Prostate gland (tissue), 2 donors: ENCODE data around the gene ZNF789. TPM values are rescaled to one million over a fixed set of nuclear protein-coding genes. Genes with fewer than 3 reads are reported as not detected.

ENCODE experiments used
- DNase-seq: peaks from one replicate; pipeline ENCODE4 v3.0.0-alpha.2; 2019; ENCODE audit warnings: low spot score
- H3K27ac ChIP-seq, 2 donors: fragments of 200-600 bp; sonication (generic); 2 replicates each; pipeline ENCODE4 v1.5.1; 2017 to 2019
- H3K27me3 ChIP-seq: fragments of 200-600 bp; sonication (generic); replicated peaks from 2 replicates; pipeline ENCODE4 v1.5.1; 2019; ENCODE audit not compliant: insufficient read depth
- H3K36me3 ChIP-seq, 2 donors: fragments of 200-600 bp; sonication (generic); 1 replicate in 1 of 2; 2 replicates in 1 of 2; pipeline versions ENCODE4 v1.5.1 to v1.8.1; 2017 to 2019
- H3K4me1 ChIP-seq: fragments of 200-600 bp; sonication (generic); replicated peaks from 2 replicates; pipeline ENCODE4 v1.5.1; 2019
- H3K4me3 ChIP-seq, 2 donors: fragments of 200-600 bp; sonication (generic); 2 replicates each; pipeline ENCODE4 v1.5.1; 2017 to 2019
- H3K9me3 ChIP-seq: fragments of 200-600 bp; sonication (generic); 2 replicates; pipeline ENCODE4 v1.5.1; 2017
- POLR2A ChIP-seq: fragments of 450-650 bp; IDR thresholded peaks from one replicate; pipeline ENCODE4 v1.6.1; 2016; ENCODE audit warnings: antibody characterized with exemption, mild to moderate bottlenecking
- POLR2AphosphoS5 ChIP-seq: sonication (generic); formaldehyde crosslinking; IDR thresholded peaks from one replicate; pipeline ENCODE4 v1.6.1; 2017; ENCODE audit warnings: antibody characterized with exemption
- WGBS: methylation state at CpG from one replicate; pipeline ENCODE4 v1.1.5; 2018; 5-methylcytosine and 5-hydroxymethylcytosine counted together
- intact Hi-C: fragments of 100-400 bp; cut with DNase I; formaldehyde crosslinking; loops from one replicate; pipeline ENCODE4 v1.14.2; 2022
- total RNA-seq, 2 donors: library from RNA; depleted of rRNA; stranded (reverse); fragments of >200 nt; gene quantifications; one replicate each; pipeline ENCODE4 v1.1.0, GENCODE V29; 2016
- TF ChIP-seq, protein P1 (sequence below), 4 experiments: fragments of 200-600 bp in 2 of 4; fragments of 450-650 bp in 2 of 4; sonication (generic) in 2 of 4; IDR thresholded peaks; 1 replicate in 3 of 4; 2 replicates in 1 of 4; pipeline ENCODE4 v1.5.1; 2016 to 2019; ENCODE audit warnings: antibody characterized with exemption in 4 of 4, mild to moderate bottlenecking in 2 of 4, moderate library complexity in 2 of 4

Gene ZNF789
- total RNA-seq, 2 donors from 2014 or later = 20.6 to 25.2 TPM

DNA sequence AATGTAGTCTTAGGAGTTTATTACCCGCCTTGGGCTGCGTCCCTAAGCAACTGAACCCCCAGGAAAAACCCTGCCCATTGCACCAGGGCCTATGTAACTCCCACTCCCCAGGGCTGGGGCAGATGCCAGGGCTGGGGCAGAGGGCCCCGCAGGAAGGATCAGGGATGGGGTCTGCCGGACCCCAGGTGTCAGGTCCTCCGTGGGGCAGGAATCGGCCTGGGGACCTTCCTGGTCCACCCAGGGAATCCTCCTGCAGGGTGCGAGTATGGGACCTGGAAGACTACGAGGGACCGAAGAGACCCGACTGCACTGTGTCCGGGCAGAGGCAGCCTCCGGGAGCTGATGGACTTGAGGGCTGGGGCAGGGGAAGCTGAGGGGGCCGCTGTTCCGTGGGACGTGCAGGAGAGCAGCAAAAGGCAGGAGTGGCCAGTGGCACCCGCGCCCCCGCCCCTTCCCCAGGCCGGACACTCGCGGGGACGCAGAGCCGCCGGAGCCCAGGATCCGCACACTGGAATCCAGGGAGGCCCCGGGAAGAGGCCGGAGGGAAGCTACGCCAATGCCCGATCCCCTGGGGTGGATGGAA lies 4.3 kb upstream of the ZNF789 start:
- H3K36me3 ChIP-seq = no peaks in the 10 kb centered on the region
- whole genome bisulfite sequencing = 85% methylated on average over 29 of the region's 29 CpGs
- H3K27me3 ChIP-seq = no peaks in the 10 kb centered on the region
- no peaks in the 10 kb centered on the region for H3K9me3 ChIP-seq
- H3K27ac ChIP-seq = no peak overlapping the region
- peaks cover 10% of the 10 kb centered on the region for H3K4me1 ChIP-seq
- no peak overlapping the region for H3K4me3 ChIP-seq
- intact Hi-C loops = no loop called here
- TF ChIP-seq POLR2A = no peak
- TF ChIP-seq, protein P1, sequence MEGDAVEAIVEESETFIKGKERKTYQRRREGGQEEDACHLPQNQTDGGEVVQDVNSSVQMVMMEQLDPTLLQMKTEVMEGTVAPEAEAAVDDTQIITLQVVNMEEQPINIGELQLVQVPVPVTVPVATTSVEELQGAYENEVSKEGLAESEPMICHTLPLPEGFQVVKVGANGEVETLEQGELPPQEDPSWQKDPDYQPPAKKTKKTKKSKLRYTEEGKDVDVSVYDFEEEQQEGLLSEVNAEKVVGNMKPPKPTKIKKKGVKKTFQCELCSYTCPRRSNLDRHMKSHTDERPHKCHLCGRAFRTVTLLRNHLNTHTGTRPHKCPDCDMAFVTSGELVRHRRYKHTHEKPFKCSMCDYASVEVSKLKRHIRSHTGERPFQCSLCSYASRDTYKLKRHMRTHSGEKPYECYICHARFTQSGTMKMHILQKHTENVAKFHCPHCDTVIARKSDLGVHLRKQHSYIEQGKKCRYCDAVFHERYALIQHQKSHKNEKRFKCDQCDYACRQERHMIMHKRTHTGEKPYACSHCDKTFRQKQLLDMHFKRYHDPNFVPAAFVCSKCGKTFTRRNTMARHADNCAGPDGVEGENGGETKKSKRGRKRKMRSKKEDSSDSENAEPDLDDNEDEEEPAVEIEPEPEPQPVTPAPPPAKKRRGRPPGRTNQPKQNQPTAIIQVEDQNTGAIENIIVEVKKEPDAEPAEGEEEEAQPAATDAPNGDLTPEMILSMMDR (IDR thresholded peaks at IDR 0.05) = no peak
- TF ChIP-seq POLR2AphosphoS5 = no peak
- DNase-seq = no peak

- H3K4me3 ChIP-seq = no peak overlapping the region
- intact Hi-C loops = no loop called here
Observed at GRCh38 chr7:99469381-99470065, 3.2 kb upstream of the ZNF789 start.

GRCh38 chr7:99473315-99473596 lies 566 bp downstream of the ZNF789 start:
- TF ChIP-seq POLR2A (no peak), POLR2AphosphoS5 (no peak)
- TF ChIP-seq, protein P1 (IDR thresholded peaks at IDR 0.05) = no peak
- peak; percentile 41 for DNase-seq
- Histone ChIP-seq H3K4me1 (no peaks in the 10 kb centered on the region), H3K4me3 (peak overlapping the region; percentile 63 to 75), H3K36me3 (no peaks in the 10 kb centered on the region), H3K9me3 (no peaks in the 10 kb centered on the region), H3K27me3 (no peaks in the 10 kb centered on the region), H3K27ac (peak overlapping the region; percentile 88 to 89)
- 2% methylated on average over 7 of the region's 7 CpGs for WGBS
- intact Hi-C loops = no loop called here

More at GRCh38 chr7:99469381-99470065, 3.2 kb upstream of the ZNF789 start:
- TF ChIP-seq POLR2AphosphoS5 (no peak), POLR2A (no peak)
- TF ChIP-seq, protein P1 (IDR thresholded peaks at IDR 0.05) = no peak
- DNase-seq = no peak
- H3K36me3 ChIP-seq = no peaks in the 10 kb centered on the region
- peaks cover 6% of the 10 kb centered on the region for H3K4me1 ChIP-seq
- 48% methylated on average over 23 of the region's 23 CpGs for WGBS
- H3K27me3 ChIP-seq = no peaks in the 10 kb centered on the region
- H3K27ac ChIP-seq = peak overlapping the region in 1 of 2 donors; percentile 2
- no peaks in the 10 kb centered on the region for H3K9me3 ChIP-seq

GRCh38 chr7:99476107-99476506 lies 3.4 kb downstream of the ZNF789 start:
- no peak for TF ChIP-seq POLR2A
- no peak for TF ChIP-seq POLR2AphosphoS5
- TF ChIP-seq, protein P1 (IDR thresholded peaks at IDR 0.05) = no peak
- no peak overlapping the region for H3K4me3 ChIP-seq
- H3K9me3 ChIP-seq = no peaks in the 10 kb centered on the region
- intact Hi-C loops = no loop called here
- 71% methylated on average over 5 of the region's 5 CpGs for WGBS
- no peaks in the 10 kb centered on the region for H3K27me3 ChIP-seq
- no peak overlapping the region for H3K27ac ChIP-seq
- no peak for DNase-seq
- H3K4me1 ChIP-seq = no peaks in the 10 kb centered on the region
- no peaks in the 10 kb centered on the region for H3K36me3 ChIP-seq
